Measurements from ENCODE around the gene PEF1.

PEF1 gene

GRCh38 chr1:31626223-31627207 lies 18.2 kb downstream of the PEF1 start:
- no peak for DNase-seq

GRCh38 chr1:31625561-31626222 lies 19.0 kb downstream of the PEF1 start:
- no peak for DNase-seq

GRCh38 chr1:31624731-31625514 lies 19.8 kb downstream of the PEF1 start:
- no peak for DNase-seq

GRCh38 chr1:31624309-31624708 lies 20.4 kb downstream of the PEF1 start:
- DNase-seq, result no peak

GRCh38 chr1:31623365-31623764 lies 21.3 kb downstream of the PEF1 start:
- no peak for DNase-seq

GRCh38 chr1:31621847-31622730 lies 22.6 kb downstream of the PEF1 start:
- no peak for DNase-seq

GRCh38 chr1:31621498-31621820 lies 23.2 kb downstream of the PEF1 start:
- no peak for DNase-seq

GRCh38 chr1:31620631-31621497 lies 23.8 kb downstream of the PEF1 start:
- no peak for DNase-seq

- no peak for DNase-seq
These were observed 25.5 kb downstream of the PEF1 start for GRCh38 chr1:31618916-31619846.

GRCh38 chr1:31617916-31618746 lies 26.5 kb downstream of the PEF1 start:
- DNase-seq, result peak; percentile 19 to 27

- DNase-seq, result no peak
These were observed 27.3 kb downstream of the PEF1 start, which contains the start of gene HCRTR1 for GRCh38 chr1:31617218-31617915. HCRTR1 (plus strand) TSS chr1:31617689; CDS start chr1:31619193, 1,504 bp downstream.

- no peak for DNase-seq
These were observed 28.7 kb downstream of the PEF1 start for GRCh38 chr1:31615939-31616338.

GRCh38 chr1:31615414-31615813 lies 29.3 kb downstream of the PEF1 start:
- no peak for DNase-seq

GRCh38 chr1:31614414-31615005 lies 30.2 kb downstream of the PEF1 start:
- no peak for DNase-seq

- no peak for DNase-seq
These were observed 35.1 kb downstream of the PEF1 start for GRCh38 chr1:31609514-31610118.

GRCh38 chr1:31607360-31607759 lies 37.3 kb downstream of the PEF1 start:
- DNase-seq, result no peak

- no peak for DNase-seq
These were observed 38.7 kb downstream of the PEF1 start for GRCh38 chr1:31605908-31606427.
